NK-92 treated with Interleukin-12 subunit alpha and Interleukin-12 subunit beta, amount 100 ng/mL, for 24 hours (cell line): ENCODE results near the gene TIMM17B.
"Not testable (repeated sequence)": the region's sequence is repeated elsewhere in the genome, so short reads cannot be mapped to it uniquely, and the experiment has no call there.

ENCODE experiments used
- DNase-seq: peaks from one replicate; lab custom pipeline; 2025; lab: John Stamatoyannopoulos, UW

TIMM17B gene

DNA sequence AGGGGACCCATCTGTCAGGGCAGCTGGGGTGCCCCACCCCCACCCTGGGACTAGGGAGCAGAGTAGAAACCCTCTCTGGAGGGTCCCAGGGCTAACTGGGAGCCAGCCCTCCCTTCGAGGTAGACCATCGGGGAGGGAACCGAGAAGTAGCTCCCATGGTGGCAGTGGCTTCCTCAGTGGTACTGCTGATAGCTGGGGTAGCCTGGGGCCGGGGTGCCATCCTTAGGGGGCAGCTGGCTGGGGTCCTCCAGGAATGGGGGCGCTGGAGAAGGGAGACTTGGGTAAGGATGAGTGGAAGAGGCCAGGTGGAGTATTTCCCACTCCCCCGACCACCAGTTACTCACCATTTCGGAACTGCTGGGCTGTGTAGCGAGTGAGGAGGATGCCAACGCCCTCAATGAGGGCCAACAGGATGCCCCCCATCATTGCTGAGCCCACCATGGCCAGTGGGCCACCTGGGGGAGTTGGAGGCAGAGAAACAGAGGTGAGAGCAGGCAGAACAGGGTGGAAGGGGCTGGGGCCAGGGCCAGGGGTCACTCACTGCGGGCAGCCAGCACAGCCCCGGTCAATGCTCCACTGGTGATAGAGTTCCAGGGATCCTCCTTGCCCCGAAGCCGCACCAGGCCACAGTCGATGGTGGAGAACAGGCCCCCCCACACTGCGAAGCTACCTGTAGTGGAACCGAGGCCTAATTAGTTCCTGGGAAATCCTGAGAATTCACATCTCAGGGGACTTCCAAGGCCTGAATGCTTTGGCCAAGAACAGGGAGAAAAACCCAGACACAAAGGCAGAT lies 3.8 kb downstream of the TIMM17B start:
- DNase-seq: no peak

DNA sequence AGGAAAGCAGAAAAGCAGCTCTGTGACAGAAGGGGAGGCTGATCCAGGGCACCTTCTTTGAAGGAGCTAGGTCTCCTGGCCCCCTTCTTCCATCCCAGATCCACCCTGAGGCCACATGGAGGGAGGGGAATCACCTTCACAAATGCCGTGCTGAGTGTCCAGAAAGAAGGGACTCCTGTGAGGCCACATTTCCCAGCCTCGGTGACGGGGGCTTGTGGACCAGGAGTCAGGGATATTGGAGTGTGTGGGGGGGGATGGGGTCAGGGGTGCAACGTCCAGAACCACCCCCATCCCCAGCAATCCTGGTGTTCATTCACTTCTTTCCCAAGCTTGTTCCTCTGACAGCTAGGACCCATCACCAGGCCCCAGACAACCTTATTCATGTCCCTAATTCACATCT lies 4.7 kb downstream of the TIMM17B start:
- DNase-seq: no peak

DNA sequence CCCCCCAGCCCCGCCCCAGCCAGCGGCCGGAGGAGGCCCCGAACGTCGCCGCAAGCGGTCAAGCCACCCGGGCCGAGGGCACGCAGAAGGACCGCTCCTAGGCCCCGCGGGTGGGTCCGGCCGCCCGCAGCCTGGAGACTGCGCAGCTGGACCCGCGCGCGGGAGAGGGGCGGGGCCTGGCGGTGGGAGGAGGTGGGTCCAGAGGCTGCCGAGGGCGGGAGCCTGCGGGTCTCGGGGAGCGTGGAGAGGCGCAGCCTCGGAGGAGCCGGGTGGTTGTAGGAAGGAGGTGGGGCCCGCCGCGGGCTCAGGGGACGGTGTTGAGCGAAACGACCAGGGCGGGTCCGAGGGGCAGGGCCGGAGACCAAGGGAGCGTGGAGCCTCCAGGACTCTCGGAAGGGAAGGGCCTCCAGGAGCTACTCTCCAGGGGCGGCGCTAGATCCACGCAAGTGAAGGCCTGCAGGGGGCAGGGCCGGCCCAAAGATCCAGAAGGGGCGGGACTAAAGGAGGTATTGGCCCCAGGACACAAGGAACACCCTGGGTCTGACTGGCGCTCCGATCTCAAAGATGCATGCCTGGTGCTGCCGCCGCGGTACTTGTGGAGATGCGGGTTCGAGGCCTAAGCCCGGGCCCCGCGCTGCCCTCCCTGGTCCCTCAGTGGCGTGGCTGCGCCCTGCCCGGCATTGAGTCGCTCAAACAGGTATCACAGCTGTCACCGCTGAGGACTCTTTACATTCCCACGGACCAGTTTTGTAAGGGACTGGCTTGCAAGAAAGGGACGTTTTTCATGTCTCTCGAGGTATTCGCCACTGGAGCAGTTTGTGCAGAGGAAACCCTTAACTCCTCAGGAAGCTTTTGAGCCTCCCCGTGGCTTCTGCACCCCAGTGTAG lies 5.9 kb downstream of the TIMM17B start:
- DNase-seq: no peak

GRCh38 chrX:48890934-48891401 lies 6.6 kb downstream of the TIMM17B start:
- DNase-seq: no peak

GRCh38 chrX:48890296-48890925 lies 7.2 kb downstream of the TIMM17B start:
- DNase-seq: no peak

GRCh38 chrX:48886586-48886985 lies 11.0 kb downstream of the TIMM17B start:
- not testable (repeated sequence) for DNase-seq

DNA sequence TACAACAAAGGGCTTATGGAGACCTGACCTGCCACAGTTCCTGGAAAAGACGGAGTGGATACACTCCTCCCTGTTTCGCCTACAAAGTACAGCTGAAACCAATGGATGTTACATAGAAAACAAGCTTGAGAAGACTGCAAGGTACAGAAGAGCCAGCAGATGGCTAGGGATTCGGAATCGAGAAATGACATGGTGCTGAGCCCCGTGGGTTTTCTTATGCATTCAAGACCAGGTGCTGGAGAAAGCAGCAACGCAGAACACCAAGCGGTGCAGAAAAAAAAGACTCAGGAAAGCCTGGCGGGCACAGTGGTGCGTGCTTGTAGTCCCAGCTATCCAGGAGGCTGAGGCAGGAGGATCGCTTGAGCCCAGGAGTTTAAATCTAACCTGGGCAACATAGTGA lies 13.8 kb downstream of the TIMM17B start:
- DNase-seq: no peak

DNA sequence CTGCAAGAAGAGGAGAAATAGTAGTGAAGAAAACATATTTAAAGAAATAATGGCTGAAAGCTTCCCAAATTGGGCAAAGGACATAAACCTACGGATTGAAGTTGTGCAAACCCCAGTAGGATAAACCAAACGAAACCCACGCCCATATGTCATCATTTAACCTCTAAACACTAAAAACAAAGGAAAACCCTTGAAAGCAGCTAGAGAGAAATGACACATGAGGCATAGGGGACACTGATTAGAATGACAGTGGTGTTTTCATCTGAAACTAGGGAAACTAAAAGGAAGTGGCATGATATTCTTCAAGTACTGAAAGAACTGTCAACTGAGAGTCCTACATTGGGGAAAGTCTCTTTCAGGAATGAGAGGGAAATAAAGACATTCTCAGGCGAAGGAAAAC lies 20.6 kb downstream of the TIMM17B start:
- DNase-seq: not testable (repeated sequence)

DNA sequence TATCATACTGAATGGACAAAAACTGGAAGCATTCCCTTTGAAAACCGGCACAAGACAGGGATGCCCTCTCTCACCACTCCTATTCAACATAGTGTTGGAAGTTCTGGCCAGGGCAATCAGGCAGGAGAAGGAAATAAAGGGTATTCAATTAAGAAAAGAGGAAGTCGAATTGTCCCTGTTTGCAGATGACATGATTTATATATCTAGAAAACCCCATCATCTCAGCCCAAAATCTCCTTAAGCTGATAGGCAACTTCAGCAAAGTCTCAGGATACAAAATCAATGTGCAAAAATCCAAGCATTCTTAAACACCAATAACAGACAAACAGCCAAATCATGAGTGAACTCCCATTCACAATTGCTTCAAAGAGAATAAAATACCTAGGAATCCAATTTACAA lies 25.6 kb downstream of the TIMM17B start:
- DNase-seq: not testable (repeated sequence)

DNA sequence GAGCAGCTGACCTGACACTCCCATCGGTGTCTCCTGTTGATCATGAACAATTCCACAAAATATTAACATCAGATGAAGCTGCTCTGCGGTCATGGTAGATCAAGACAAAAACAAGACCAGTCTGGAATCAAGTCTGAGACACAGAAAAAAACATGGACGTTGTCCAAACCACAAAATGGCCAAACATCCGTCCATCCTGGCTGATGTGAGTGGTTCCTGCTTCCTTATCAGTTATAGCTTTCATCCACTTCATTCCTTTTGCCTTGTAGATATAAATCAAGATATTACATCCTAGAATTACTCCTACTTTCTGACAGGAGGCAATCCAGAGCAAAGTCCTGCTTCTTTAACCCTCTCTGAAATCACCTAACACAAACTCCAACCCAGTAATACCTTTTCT lies 33.4 kb downstream of the TIMM17B start:
- no peak for DNase-seq

DNA sequence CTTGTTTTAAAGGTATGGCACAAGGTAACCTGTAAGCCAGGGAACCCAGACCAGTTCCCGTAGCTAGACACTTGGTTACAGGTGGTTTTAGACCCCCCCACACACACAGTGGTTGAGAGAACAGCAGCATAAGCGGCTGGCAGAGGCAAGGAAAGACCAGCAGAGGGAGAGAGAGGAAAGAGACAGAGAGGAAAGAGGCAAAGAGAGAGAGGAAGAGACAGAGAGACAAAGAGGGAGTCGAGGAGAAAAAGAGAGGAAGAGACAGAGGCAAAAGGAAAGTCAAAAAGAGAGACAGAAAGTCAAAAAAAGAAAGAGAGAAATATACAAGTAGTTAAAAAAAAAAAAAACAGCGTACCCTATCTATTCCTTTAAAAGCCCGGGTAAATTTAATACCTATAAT lies 42.7 kb downstream of the TIMM17B start:
- no peak for DNase-seq

DNA sequence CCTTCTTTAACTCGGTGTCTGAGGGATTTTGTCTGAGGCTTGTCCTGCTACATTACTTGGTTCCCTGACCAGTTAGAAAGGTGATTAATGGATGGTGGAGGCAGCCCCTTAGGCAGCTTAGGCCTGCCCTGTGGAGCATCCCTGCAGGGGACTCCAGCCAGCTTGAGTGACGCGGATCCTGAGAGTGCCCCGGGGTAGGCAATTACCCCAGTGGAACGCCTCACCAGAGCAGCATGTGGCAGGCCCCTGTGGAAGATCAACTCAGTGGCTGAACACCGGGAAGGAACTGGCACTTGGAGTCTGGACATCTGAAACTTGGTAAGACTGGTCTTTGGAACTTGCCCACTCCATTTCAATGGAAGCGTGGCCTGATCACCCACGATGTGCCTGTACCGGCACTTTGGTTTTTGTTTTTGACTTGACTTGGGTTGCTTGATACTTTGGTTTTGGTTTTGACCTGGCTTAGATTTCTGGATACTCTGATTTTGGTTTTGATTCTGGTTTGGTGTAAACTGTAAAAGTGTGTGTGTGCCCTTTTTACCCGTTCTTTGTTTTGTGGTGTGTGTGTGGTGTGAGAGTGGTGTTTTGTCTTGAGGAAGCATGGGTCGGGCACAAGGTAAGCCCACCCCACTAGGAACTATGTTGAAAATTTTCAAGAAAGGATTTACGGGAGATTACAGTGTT lies 43.3 kb downstream of the TIMM17B start:
- DNase-seq: not testable (repeated sequence)

- DNase-seq: not testable (repeated sequence)
Measured at GRCh38 chrX:48853494-48853893, 44.1 kb downstream of the TIMM17B start.

DNA sequence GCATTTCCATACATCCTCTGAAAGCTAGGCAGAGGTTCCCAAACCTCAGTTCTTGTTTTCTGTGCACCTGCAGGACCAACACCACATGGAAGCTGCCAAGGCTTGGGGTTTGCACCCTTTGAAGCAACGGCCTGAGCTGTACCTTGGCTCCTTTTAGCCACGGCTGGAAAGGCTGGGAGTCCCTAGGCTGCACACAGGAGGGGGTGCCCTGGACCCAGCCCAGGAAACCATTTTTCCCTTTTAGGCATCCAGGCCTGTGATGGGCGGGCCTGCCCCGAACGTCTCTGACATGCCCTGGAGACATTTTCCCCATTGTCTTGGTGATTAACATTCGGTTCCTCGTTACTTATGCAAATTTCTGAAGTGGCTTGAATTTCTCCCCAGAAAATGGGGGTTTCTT lies 44.7 kb downstream of the TIMM17B start:
- no peak for DNase-seq

- no peak for DNase-seq
Measured at GRCh38 chrX:48848847-48849246, 48.7 kb downstream of the TIMM17B start.
